GM18511 (cell line): ENCODE measurements around the gene NPPA.
"Not testable (repeated sequence)": the region's sequence is repeated elsewhere in the genome, so short reads cannot be mapped to it uniquely, and the experiment has no call there.

Source experiments
- ATAC-seq: cut with Tn5 transposase; IDR thresholded peaks from one replicate; pipeline ENCODE4 v1.9.1; 2021; ENCODE audit warnings: mild to moderate bottlenecking, moderate library complexity; ENCODE audit not compliant: unreplicated experiment

The NPPA gene

GRCh38 chr1:11847667-11848372, at the start of gene NPPA:
Gene NPPA (minus strand): TSS chr1:11847783. CDS start chr1:11847684, 99 bp downstream.
- ATAC-seq, result no peak

- not testable (repeated sequence) for ATAC-seq
These were observed 46.9 kb upstream of the NPPA start for GRCh38 chr1:11894501-11894900.

GRCh38 chr1:11893907-11894251, 46.3 kb upstream of the NPPA start:
- ATAC-seq, result no peak

GRCh38 chr1:11891433-11892186, 44.0 kb upstream of the NPPA start:
- ATAC-seq, result no peak

- no peak for ATAC-seq
These were observed 41.3 kb upstream of the NPPA start for GRCh38 chr1:11888877-11889208.

GRCh38 chr1:11888206-11888876, 40.8 kb upstream of the NPPA start:
- ATAC-seq, result no peak

GRCh38 chr1:11887666-11888007, 40.1 kb upstream of the NPPA start:
- no peak for ATAC-seq

GRCh38 chr1:11886986-11887665, 39.5 kb upstream of the NPPA start:
- ATAC-seq, result no peak

GRCh38 chr1:11885916-11886315, 38.3 kb upstream of the NPPA start:
- no peak for ATAC-seq

GRCh38 chr1:11882814-11883538, 35.4 kb upstream of the NPPA start:
- ATAC-seq, result no peak

GRCh38 chr1:11881749-11882441, 34.3 kb upstream of the NPPA start:
- no peak for ATAC-seq

GRCh38 chr1:11880911-11881748, 33.5 kb upstream of the NPPA start:
- no peak for ATAC-seq

- no peak for ATAC-seq
These were observed 32.6 kb upstream of the NPPA start for GRCh38 chr1:11880181-11880575.

- ATAC-seq, result no peak
These were observed 32.0 kb upstream of the NPPA start for GRCh38 chr1:11879311-11880180.

GRCh38 chr1:11878891-11879190, 31.3 kb upstream of the NPPA start:
- ATAC-seq, result no peak

GRCh38 chr1:11878081-11878890, 30.7 kb upstream of the NPPA start:
- no peak for ATAC-seq

GRCh38 chr1:11877074-11877473, 29.5 kb upstream of the NPPA start:
- ATAC-seq, result no peak

GRCh38 chr1:11875094-11875493, 27.5 kb upstream of the NPPA start:
- ATAC-seq, result no peak
